Loucy (cell line): ENCODE results near the gene SH3BGRL2.
"Not testable (repeated sequence)": the region's sequence is repeated elsewhere in the genome, so short reads cannot be mapped to it uniquely, and the experiment has no call there.

Experiments used
- H2AFZ ChIP-seq: fragments of 200-600 bp; sonication (generic); 2 replicates; pipeline ENCODE4 v1.6.0; 2016; ENCODE audit warnings: antibody characterized with exemption, mild to moderate bottlenecking, low read length, moderate library complexity
- H3F3A ChIP-seq: fragments of 200-600 bp; 2 replicates; pipeline ENCODE4 v1.6.0; 2016; ENCODE audit warnings: antibody characterized with exemption, low read depth, mild to moderate bottlenecking
- H3K27me3 ChIP-seq: fragments of 200-600 bp; sonication (generic); 2 replicates; pipeline ENCODE4 v1.6.1; 2014; ENCODE audit warnings: low read length, mild to moderate bottlenecking; ENCODE audit not compliant: insufficient read depth, poor library complexity, severe bottlenecking
- H3K36me3 ChIP-seq: fragments of 200-600 bp; sonication (generic); 2 replicates; pipeline ENCODE4 v1.6.1; 2016; ENCODE audit warnings: low read length; ENCODE audit not compliant: insufficient read depth
- H3K4me1 ChIP-seq: fragments of 200-600 bp; sonication (generic); 2 replicates; pipeline ENCODE4 v1.5.1; 2014; ENCODE audit warnings: low read length, mild to moderate bottlenecking; ENCODE audit not compliant: insufficient read depth, poor library complexity, severe bottlenecking
- H3K4me2 ChIP-seq: fragments of 200-600 bp; sonication (generic); 2 replicates; pipeline ENCODE4 v1.6.0; 2014; ENCODE audit warnings: antibody characterized with exemption, low read length, low read depth, mild to moderate bottlenecking; ENCODE audit not compliant: poor library complexity, severe bottlenecking
- H3K4me3 ChIP-seq: fragments of 200-600 bp; sonication (generic); 2 replicates; pipeline ENCODE4 v1.5.1; 2014; ENCODE audit warnings: low read length, mild to moderate bottlenecking, mixed read lengths; ENCODE audit not compliant: poor library complexity, severe bottlenecking
- H3K79me2 ChIP-seq: fragments of 200-600 bp; sonication (generic); 2 replicates; pipeline ENCODE4 v1.6.1; 2014; ENCODE audit warnings: low read length; ENCODE audit not compliant: insufficient read depth
- H3K9ac ChIP-seq: fragments of 200-600 bp; sonication (generic); 2 replicates; pipeline ENCODE4 v1.6.0; 2014; ENCODE audit warnings: mild to moderate bottlenecking, low read depth, low read length, moderate library complexity; ENCODE audit not compliant: poor library complexity, severe bottlenecking
- H3K9me2 ChIP-seq: fragments of 200-600 bp; sonication (generic); replicated peaks from 2 replicates; pipeline ENCODE4 v1.6.1; 2016; ENCODE audit warnings: low read depth, low read length, mixed read lengths
- H3K9me3 ChIP-seq: fragments of 200-600 bp; sonication (generic); 2 replicates; pipeline ENCODE4 v1.6.1; 2014; ENCODE audit warnings: mild to moderate bottlenecking, antibody characterized with exemption, low read length, low read depth; ENCODE audit not compliant: insufficient read depth
- H4K20me1 ChIP-seq: fragments of 200-600 bp; sonication (generic); 2 replicates; pipeline ENCODE4 v1.6.0; 2014; ENCODE audit warnings: antibody characterized with exemption, low read length, mild to moderate bottlenecking; ENCODE audit not compliant: insufficient read depth, poor library complexity, severe bottlenecking
- EZH2phosphoT487 ChIP-seq: fragments of 200-600 bp; IDR thresholded peaks from 2 replicates; pipeline ENCODE4 v1.6.1; 2018; ENCODE audit warnings: antibody characterized with exemption, mild to moderate bottlenecking, moderate library complexity, borderline replicate concordance
- TF ChIP-seq, protein P1 (sequence below): fragments of 200-600 bp; sonication (generic); conservative IDR thresholded peaks from 2 replicates; pipeline ENCODE4 v1.5.1; 2014; ENCODE audit warnings: mild to moderate bottlenecking, antibody characterized with exemption, low read length

The SH3BGRL2 gene

DNA sequence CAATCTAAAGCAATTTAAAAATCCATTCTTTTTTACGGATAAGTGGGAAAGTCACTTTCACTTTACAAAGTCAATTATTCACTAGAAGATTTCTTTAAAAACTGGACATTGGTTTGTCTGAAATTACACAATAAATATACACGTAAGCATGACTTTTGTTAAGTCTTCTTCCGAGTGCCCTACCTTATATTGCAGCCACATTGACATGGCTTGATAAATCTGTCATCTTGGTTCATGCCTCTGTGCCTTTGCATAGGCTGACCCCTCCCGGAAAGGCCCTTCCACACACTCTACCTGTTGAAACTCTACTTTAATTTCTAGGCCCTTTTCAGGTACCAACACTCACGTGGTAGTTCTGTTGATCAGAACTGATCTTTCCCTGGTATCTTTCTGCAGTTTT, 104.1 kb downstream of the SH3BGRL2 start:
- Histone ChIP-seq H3K9ac (no peak overlapping the region), H3K4me2 (no peak overlapping the region), H3K9me3 (no peaks in the 10 kb centered on the region), H3F3A (no peaks in the 10 kb centered on the region), H3K9me2 (no peaks in the 10 kb centered on the region), H3K4me1 (no peaks in the 10 kb centered on the region), H3K36me3 (no peaks in the 10 kb centered on the region), H3K4me3 (no peak overlapping the region), H3K79me2 (no peaks in the 10 kb centered on the region), H4K20me1 (no peaks in the 10 kb centered on the region), H3K27me3 (no peaks in the 10 kb centered on the region), H2AFZ (no peak overlapping the region)
- TF ChIP-seq, protein P1, sequence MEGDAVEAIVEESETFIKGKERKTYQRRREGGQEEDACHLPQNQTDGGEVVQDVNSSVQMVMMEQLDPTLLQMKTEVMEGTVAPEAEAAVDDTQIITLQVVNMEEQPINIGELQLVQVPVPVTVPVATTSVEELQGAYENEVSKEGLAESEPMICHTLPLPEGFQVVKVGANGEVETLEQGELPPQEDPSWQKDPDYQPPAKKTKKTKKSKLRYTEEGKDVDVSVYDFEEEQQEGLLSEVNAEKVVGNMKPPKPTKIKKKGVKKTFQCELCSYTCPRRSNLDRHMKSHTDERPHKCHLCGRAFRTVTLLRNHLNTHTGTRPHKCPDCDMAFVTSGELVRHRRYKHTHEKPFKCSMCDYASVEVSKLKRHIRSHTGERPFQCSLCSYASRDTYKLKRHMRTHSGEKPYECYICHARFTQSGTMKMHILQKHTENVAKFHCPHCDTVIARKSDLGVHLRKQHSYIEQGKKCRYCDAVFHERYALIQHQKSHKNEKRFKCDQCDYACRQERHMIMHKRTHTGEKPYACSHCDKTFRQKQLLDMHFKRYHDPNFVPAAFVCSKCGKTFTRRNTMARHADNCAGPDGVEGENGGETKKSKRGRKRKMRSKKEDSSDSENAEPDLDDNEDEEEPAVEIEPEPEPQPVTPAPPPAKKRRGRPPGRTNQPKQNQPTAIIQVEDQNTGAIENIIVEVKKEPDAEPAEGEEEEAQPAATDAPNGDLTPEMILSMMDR = no peak
- TF ChIP-seq EZH2phosphoT487 = no peak

DNA sequence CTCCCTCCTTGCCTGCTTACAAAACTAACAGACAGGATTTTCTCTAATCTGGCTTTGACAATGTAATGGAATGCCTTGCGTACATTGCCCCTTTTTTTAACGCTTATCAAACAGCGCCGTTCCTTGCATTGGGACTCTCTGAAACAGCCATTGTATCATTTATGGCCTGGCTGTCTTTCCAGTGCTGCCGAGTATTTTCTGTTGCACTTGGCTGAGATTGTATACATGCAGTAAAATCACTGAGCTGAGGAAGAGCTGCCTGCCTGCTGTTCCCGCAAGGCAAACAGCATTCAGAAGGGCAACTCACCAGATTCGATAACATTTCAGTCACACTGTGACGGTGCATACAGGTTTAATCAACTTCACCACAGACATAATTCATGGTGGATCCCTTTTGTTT, 106.0 kb downstream of the SH3BGRL2 start:
- H3K9me3 ChIP-seq = no peaks in the 10 kb centered on the region
- no peaks in the 10 kb centered on the region for H3K79me2 ChIP-seq
- H3K9ac ChIP-seq = no peak overlapping the region
- H3F3A ChIP-seq = no peaks in the 10 kb centered on the region
- H3K27me3 ChIP-seq = no peaks in the 10 kb centered on the region
- H3K9me2 ChIP-seq = no peaks in the 10 kb centered on the region
- H3K4me3 ChIP-seq = no peak overlapping the region
- no peaks in the 10 kb centered on the region for H4K20me1 ChIP-seq
- H3K4me1 ChIP-seq = no peaks in the 10 kb centered on the region
- H3K36me3 ChIP-seq = no peaks in the 10 kb centered on the region
- H2AFZ ChIP-seq = no peak overlapping the region
- TF ChIP-seq EZH2phosphoT487 = no peak
- TF ChIP-seq, protein P1 = no peak
- H3K4me2 ChIP-seq = no peak overlapping the region

DNA sequence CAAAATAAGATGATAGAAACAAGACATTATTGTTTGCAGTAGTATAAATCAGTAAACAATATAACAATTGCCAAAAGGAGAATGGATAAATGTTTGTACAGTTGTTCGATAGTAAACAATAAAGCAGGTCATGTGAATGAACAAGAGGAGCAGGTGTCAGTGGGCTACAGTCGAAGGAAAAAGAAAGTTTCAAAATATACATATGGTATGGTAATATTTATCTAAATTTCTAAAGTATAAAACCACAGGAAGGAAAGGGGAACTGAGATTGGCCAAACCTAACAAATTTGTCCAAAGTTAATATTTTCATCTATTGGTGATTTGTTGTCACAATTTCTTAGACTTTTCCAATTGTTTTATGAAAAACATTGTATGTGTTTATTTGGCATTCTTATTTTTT, 110.9 kb downstream of the SH3BGRL2 start:
- Histone ChIP-seq H3K9me2 (no peaks in the 10 kb centered on the region), H3K27me3 (no peaks in the 10 kb centered on the region), H2AFZ (no peak overlapping the region), H4K20me1 (no peaks in the 10 kb centered on the region), H3K9ac (no peak overlapping the region), H3K4me2 (no peak overlapping the region), H3K79me2 (no peaks in the 10 kb centered on the region), H3K4me3 (no peak overlapping the region), H3K4me1 (no peaks in the 10 kb centered on the region), H3K9me3 (no peaks in the 10 kb centered on the region; the same call in 1 of the 2 replicates), H3F3A (no peaks in the 10 kb centered on the region), H3K36me3 (no peaks in the 10 kb centered on the region)
- no peak for TF ChIP-seq EZH2phosphoT487
- TF ChIP-seq, protein P1 = no peak

DNA sequence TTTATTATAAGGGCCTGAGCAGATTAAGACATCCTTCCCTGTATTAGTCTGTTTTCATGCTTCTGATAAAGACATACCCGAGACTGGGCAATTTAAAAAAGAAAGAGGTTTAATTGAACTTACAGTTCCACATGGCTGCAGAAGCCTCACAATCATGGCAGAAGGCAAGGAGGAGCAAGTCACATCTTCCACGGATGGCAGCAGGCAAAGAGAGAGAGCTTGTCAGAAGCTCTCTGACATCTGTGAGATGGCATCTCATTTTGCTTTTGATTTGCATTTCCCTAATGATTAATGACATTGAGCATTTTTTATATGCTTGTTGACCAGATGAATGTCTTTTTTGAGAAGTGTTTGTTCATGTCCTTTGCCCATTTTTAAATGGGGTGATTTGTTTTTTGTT, 114.2 kb downstream of the SH3BGRL2 start:
- not testable (repeated sequence) for H3K36me3 ChIP-seq, H3F3A ChIP-seq, H3K9me2 ChIP-seq, H2AFZ ChIP-seq, H3K4me3 ChIP-seq, H3K9me3 ChIP-seq, H4K20me1 ChIP-seq, H3K79me2 ChIP-seq, H3K27me3 ChIP-seq, H3K4me2 ChIP-seq, H3K9ac ChIP-seq, H3K4me1 ChIP-seq

DNA sequence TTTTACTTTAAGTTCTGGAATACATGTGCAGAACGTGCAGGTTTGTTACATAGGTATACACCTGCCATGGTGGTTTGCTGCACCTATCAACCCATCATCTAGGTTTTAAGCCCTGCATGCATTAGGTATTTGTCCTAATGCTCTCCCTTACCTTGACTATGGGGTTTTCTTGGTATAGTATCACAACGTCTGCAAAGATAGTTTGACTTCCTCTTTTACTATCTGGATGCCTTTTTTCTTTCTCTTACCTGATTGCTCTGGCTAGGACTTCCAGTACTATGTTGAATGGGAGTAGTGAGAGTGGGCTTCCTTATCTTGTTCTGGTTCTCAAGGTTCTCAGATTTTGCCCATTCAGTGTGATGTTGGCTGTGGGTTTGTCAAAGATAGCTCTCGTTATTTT, 115.2 kb downstream of the SH3BGRL2 start:
- H2AFZ ChIP-seq, H3K9me3 ChIP-seq, H3K9ac ChIP-seq, H3K4me2 ChIP-seq, H3K27me3 ChIP-seq, H3K4me1 ChIP-seq, H3K4me3 ChIP-seq, H3K79me2 ChIP-seq, H3K9me2 ChIP-seq, H4K20me1 ChIP-seq, H3K36me3 ChIP-seq, H3F3A ChIP-seq: not testable (repeated sequence)
